NT2/D1 (cell line): ENCODE results near the gene NDC80.

Experiments
- YY1 ChIP-seq: IDR thresholded peaks from 2 replicates; pipeline ENCODE4 v1.6.1; 2011; ENCODE audit not compliant: insufficient read length, insufficient read depth
- ZNF274 ChIP-seq: IDR thresholded peaks from 2 replicates; pipeline ENCODE4 v1.6.1; 2011; ENCODE audit warnings: mild to moderate bottlenecking, low read depth, low read length

GRCh38 chr18:2657788-2658458 lies 86.6 kb downstream of the NDC80 start:
- no peak for TF ChIP-seq YY1
- TF ChIP-seq ZNF274: no peak
